Measurements from ENCODE around the gene EIF1AD.

Gene EIF1AD

DNA sequence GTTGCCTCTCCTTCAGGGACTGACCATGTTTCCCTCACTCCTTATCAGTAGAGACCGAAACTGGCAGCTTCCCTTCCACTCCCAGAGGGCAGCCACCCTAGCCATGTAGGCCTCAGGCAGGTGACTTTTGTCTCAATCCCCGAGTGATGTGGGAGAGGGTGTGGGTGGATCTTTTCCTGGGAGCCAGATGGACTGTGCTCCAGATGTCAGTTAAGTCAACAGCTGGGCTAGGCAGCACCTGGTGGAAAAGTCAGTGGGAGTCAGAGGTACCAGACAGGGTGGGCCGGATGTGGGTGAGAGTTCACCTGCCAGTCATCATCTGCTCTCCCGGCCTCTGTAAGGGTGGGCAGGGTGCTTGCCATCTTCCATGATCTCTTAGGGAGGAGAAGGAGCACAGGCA, 2.2 kb upstream of the EIF1AD start:
- DNase-seq (ENCODE audit: low spot score), result no peak

DNA sequence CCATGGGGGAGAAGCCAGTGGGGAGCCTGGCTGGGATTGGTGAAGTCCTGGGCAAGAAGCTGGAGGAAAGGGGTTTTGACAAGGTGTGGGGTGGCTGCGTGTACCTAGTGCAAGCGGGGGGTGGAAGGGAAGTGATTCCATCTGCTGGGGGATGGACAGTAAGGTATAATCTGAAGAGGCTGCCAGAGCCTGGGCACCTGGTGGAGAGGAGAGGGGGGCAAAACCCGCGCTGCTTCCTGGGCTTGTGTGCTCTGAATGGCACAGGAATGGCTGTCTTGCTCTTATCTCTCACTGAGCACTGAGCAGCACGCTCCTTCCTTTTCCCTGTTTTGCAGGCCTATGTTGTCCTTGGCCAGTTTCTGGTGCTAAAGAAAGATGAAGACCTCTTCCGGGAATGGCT, 1.3 kb upstream of the EIF1AD start:
- no peak for DNase-seq (ENCODE audit: low spot score)

DNA sequence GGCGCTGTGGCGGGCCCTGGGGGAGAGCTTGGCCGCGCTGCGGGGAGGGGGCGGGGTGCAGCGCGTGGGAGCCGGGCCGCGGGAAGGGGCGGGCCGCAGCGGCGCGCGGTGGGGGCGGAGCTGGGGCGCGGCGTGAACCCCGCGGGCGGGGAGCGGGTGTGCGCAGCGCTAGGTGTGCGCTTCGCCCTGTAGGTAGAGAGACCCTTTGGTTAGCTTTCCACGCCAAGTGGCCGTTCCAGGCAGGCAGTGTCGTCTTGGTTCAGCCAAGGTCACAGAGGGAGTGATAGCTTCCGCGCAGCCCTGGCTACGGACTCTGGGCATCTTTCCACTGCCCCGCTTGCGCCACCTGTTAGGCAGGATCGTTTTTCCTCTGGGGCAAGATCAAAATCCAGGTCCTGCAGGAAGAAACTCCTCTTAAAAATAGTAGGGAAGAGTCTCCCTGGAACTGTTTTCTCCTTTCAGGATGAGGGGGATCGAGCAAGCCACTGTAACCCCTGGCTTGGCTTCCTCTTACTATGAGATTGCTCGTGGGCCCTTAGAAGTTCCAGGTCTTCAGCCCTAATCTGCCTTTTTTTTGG, 780 bp upstream of the EIF1AD start:
- DNase-seq (ENCODE audit: low spot score), result peak; percentile 67

DNA sequence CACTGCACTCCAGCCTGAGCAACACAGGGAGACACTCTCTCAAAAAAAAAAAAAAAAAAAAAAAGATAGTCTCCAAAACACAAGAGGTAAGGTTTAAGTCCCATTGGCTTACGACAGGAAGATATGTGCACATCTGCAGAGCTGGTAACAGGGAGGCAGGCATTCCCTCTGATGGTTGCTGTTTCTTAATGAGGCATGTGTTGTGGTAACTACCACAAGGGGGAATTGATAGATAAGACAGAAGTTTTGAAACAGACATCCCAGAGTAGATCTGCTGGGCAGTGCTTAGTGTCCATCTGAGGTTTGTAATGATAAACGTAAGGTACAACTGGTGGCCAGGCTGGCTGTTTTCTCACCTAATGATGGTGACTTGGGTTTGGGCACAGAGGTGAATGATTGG, 4.7 kb downstream of the EIF1AD start:
- DNase-seq (ENCODE audit: low spot score), result no peak

DNA sequence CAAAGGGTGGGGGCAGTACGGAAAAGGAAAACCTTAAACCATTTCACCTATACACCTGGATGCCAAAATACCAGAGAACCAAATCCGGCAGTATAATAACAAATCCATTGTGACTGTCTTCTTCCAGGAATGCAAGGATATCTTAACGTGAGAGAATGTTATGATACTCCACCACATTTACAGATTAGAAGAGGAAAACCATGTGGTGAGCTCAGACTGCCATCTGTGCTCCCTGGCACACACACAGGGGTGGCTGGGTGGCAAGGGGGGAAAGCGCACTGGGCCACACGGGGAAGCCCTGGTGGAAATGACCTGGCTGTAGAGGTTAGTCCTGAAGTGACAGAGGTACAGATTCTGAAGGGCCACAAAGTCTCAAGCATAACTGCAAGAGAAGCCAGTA, 9.9 kb downstream of the EIF1AD start:
- DNase-seq (ENCODE audit: low spot score), result no peak

DNA sequence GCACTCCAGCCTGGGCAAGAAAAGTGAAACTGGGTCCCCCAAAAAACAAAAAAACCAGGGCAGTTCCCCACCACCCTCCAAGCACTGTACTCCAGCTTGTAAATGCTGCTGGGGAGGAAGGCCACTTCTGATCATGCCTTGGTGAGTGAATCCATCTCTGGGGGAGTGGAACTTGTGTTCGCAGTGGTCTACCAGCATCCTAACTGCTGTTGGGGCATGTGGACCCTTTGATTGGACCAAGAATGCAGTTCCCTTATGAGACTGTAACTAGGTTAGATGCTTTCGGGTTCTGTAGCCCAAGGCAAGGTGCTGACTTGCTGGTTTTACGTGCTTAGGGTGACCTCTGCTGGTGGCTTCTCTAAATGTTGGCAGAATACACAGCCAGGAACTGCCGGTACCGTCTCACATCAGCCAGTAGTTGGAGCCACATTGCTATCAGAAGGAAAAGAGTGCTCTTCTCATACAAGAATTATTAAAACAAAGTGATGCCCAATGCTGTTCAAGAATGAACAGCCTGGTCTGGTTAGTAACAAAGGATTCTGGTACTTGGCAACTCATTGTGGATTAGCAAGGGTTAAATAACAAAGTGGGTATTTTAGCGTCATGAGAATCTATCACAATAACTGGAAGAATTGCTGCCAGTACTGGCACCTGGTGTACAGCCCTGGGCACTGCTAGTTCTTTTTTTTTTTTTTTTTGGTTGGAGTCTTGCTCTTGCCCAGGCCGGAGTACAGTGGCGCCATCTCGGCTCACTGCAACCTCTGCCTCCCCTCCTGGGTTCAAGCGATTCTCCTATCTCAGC, 13.0 kb downstream of the EIF1AD start:
- peak; percentile 82 for DNase-seq (ENCODE audit: low spot score)

DNA sequence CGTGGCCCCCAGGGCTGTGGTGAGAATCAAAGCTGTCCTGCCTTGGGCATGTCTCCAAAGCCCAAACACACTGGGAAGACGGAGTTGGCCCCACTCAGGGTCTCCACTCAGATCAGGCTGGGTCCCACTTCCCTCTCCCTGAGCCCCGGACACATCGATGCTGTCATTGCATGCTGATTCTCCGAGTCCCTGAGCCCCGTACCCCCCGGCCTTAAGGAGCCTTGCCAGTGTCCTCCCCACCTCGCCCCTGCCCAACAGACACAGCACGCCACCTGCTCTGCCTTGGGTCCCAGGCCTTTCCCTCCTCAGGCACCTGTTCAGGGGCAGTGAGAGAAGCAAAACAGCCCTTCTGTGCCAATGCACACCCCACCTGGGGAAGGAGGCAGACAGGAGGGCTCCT, 14.6 kb downstream of the EIF1AD start:
- DNase-seq (ENCODE audit: low spot score), result no peak

DNA sequence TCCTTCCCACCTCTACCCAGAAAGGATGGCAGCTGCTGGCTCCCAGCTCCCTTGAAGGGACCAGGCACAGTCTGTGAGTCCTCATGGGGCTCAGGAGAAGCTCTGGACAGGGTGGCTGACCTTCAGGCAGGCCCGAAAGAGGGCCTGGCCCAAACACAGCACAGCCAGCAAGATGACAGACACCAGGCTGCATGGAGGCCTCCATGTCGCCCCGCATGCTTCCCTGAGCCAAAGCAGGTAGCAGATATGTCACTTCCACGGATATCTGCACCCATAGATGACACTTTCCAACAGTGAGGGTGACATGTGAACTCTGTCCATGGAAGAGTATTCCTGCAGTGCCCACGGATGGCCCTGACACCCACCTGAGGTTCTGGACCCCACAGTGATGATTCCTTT, 18.4 kb downstream of the EIF1AD start:
- no peak for DNase-seq (ENCODE audit: low spot score)

DNA sequence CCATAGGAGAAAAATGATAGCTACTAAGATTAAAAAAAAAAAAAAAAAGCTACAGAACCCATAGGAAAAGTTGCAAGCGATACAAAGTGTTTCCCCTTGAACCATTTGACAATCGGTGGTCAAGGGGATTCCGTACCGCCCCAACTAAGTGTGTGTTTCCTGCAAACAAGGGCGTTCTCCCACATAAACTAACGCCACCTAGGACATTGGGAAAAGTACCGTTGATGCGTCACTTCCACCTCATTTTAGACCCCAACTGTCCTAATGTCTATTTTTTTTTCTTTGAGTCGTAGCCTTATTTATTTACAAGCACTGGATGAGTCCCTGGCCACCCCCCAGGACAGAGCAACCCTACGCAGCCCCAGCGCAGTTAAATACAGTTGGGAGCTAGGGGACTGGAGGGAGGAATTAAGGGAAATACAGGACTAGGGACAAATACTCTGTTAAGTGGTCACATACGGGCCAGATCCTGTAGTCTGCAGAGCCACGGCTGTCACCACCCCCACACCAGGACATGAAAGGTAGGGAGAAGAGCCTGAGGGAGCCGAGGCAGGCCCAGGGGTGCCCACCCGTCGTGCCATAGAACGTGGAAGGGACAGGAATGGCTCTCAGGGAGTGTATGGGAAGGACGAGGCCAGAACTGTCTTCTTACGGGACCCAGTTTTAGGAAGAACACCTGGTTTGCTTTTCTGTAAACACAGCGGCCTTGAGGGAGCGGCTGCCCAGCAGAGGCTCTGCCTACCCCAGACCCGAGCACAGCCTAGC, 19.0 kb downstream of the EIF1AD start:
- DNase-seq (ENCODE audit: low spot score), result no peak

DNA sequence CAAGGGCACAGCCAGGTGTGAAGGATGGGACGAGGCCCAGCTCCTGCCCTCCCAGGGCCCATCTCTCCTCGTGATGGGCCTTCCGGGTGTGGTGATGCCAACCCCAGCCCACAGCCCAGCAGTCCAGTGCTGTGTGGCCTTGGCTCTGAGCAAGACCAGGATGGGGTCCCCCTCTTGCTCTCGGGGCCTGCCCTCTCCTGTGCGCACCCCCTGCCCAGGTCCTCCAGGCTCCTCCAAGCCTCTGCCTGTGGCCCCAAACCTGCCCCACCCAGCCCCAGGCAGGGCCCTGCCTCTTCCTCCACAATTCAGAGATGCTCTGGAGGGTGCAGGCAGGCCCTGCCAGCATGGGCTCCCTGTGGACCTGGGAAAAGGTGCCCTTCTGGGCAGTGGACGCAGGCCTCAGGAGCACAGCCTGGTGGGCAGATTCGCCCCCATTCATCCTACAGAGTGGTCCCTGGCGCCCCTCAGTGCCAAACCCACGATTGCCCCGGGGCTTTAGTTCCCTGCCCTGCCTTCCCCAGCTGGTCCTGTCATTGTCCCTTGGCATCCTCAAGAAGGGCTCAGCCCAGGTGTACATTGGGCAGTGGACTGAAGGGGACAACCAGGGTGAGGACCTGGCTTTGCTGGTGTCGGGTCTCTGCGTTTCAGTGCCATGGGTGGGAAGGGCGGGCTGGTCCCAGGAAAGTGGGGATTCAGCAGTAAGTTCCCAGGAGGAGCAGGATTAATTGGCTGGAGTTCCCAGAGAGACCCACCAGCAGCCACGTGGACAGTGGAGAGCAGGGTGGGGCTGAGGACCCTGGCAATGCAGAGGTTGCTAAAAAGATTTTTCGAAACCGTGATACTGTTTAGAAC, 19.8 kb downstream of the EIF1AD start:
- DNase-seq (ENCODE audit: low spot score), result no peak

DNA sequence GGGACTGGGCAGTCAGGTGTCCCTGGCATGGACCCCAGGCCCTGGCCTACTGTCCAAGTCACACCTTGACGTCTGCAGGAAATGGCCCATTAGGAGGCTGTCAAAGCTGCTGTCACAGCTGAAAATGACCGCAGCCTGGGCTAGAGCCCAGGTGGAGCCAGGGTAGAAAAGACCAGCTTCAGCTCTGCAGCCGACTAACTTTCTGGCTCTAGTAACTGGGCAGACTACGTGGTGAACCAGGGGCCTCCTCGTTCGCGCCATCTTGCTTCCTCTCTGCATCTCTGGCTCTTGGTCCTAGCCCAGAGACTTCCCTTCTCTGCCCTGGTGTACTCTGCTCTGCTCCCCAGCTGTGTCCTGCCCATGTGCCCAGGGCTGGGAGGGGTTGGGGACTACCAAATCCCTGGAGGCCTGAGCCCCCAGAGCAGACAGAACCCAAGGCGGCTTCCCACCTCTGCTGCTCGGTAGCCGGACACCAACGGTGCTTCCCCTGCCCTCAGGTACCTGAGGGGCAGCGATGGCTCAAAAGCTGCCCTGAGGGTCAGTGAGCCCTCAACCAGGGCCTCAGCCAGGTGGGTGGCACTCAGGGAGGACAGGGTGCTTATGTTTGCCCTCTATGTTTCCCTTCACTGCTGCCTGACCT, 20.7 kb downstream of the EIF1AD start:
- DNase-seq (ENCODE audit: low spot score), result no peak

- no peak for DNase-seq (ENCODE audit: low spot score)
Measured at GRCh38 chr11:65979261-65979759, 22.6 kb downstream of the EIF1AD start.

- no peak for DNase-seq (ENCODE audit: low spot score)
Measured at GRCh38 chr11:65978391-65979238, 23.3 kb downstream of the EIF1AD start.

GRCh38 chr11:65977621-65978390, 24.2 kb downstream of the EIF1AD start:
- DNase-seq (ENCODE audit: low spot score), result no peak

- no peak for DNase-seq (ENCODE audit: low spot score)
Measured at GRCh38 chr11:65976216-65977176, 25.5 kb downstream of the EIF1AD start.

DNA sequence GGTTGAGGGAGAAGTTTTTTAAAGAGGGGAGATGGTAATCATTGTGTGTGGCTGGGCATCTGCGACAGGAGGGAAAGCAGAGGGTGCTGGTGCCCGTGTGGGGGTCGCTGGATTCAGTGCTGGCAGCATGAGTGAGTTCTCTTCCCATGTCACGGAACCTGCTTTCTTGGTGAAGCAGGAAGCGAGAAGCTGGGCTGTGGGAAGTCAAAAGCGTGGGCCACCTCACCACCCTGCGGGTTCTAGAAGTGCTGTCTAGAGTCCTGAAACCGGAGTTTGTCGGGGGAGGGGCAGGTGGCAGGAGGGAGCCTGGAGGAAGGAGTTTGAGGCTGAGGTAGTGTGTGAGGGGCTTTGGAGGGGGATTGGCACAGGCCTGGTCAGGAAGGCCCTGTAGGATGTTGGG, 26.2 kb downstream of the EIF1AD start:
- no peak for DNase-seq (ENCODE audit: low spot score)

DNA sequence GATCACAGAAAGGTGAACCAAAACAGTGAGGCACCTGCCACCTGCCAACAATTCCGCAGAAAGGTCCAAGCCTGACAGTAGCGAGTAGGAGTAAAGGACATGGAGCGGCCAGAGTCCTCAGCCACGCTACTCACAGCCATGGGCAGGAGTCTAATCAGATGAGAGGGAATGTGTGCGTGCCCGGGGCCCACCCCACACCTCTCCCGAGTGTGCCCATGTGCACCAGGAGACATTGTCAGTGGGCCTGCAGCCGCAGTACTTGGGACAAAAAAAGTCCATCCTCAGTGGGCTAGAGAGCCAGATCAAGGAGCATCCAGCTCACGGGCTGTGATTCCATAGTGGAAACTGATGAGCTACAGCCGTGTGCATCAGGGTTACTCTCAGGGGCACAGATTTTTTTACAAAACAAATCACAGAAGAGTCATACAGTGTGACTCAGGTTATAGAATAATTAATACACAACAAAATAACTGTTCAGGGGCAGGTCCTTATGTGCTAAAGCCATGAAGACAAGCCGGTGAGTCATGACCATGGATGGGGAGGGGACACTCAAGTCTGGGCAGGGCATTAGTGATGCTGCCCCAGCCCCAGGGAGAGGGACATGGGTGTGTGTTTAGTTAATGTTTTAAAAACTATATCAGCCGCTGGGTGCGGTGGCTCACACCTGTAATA, 28.4 kb downstream of the EIF1AD start:
- no peak for DNase-seq (ENCODE audit: low spot score)

GRCh38 chr11:65972116-65972515, 29.8 kb downstream of the EIF1AD start:
- no peak for DNase-seq (ENCODE audit: low spot score)
